ENCODE data around the gene SFI1. TPM values are rescaled to one million over a fixed set of nuclear protein-coding genes. Genes with fewer than 3 reads are reported as not detected.

The SFI1 gene
- total RNA-seq, 1 experiment from 2014 or later: 55.2 TPM

GRCh38 chr22:31540966-31541365, 44.6 kb downstream of the SFI1 start:
- no TSS peak for BruUV-seq (replicated peaks)
- no peak overlapping the region for H3K27ac Mint-ChIP-seq (ENCODE audit: unreplicated experiment)
- CTCF ChIA-PET: no interaction called here

GRCh38 chr22:31544481-31545480, 48.4 kb downstream of the SFI1 start:
- CTCF ChIA-PET: no interaction called here
- POLR2A ChIA-PET: no interaction called here
- no peak for DNase-seq
- H3K4me3 ChIP-seq (ENCODE audit: low read depth, low read length): no peak overlapping the region
- intact Hi-C loops (cut with micrococcal nuclease; ENCODE audit: unreplicated experiment): no loop called here
- H3K4me3 Mint-ChIP-seq (ENCODE audit: unreplicated experiment): no peak overlapping the region
- no peaks in the 10 kb centered on the region for H3K36me3 ChIP-seq (ENCODE audit: control insufficient read depth, insufficient read depth, low read length)
- H3K36me3 Mint-ChIP-seq (ENCODE audit: insufficient read depth, unreplicated experiment): peaks cover 11% of the 10 kb centered on the region
- BruUV-seq (replicated peaks): no TSS peak
- no peak overlapping the region for H3K27ac Mint-ChIP-seq (ENCODE audit: unreplicated experiment)
- H3K27me3 ChIP-seq (replicated peaks; ENCODE audit: control insufficient read depth, insufficient read depth, low read length): no peaks in the 10 kb centered on the region
- no peaks in the 10 kb centered on the region for H3K4me1 ChIP-seq
- no peaks in the 10 kb centered on the region for H3K4me1 Mint-ChIP-seq (ENCODE audit: low read depth, unreplicated experiment)
- TF ChIP-seq CTCF (IDR thresholded peaks at IDR 0.05; ENCODE audit: insufficient read depth in 1 of 2, low read depth in 1 of 2, low read length in 1 of 2, severe bottlenecking in 1 of 2, unreplicated experiment in 1 of 2): no peak
- no peaks in the 10 kb centered on the region for H3K9me3 ChIP-seq
- no peaks in the 10 kb centered on the region for H3K9me3 Mint-ChIP-seq (ENCODE audit: unreplicated experiment)
- H3K27me3 Mint-ChIP-seq (ENCODE audit: insufficient read depth, unreplicated experiment): no peaks in the 10 kb centered on the region

More at GRCh38 chr22:31540966-31541365, 44.6 kb downstream of the SFI1 start:
- Histone ChIP-seq H3K9me3 (no peaks in the 10 kb centered on the region), H3K4me1 (no peaks in the 10 kb centered on the region), H3K27me3 (replicated peaks; ENCODE audit: control insufficient read depth, insufficient read depth, low read length) (no peaks in the 10 kb centered on the region), H3K4me3 (ENCODE audit: low read depth, low read length) (no peak overlapping the region), H3K36me3 (ENCODE audit: control insufficient read depth, insufficient read depth, low read length) (no peaks in the 10 kb centered on the region)
- intact Hi-C loops (cut with micrococcal nuclease; ENCODE audit: unreplicated experiment): no loop called here
- no peak overlapping the region for H3K4me3 Mint-ChIP-seq (ENCODE audit: unreplicated experiment)
- no peaks in the 10 kb centered on the region for H3K4me1 Mint-ChIP-seq (ENCODE audit: low read depth, unreplicated experiment)
- no peaks in the 10 kb centered on the region for H3K9me3 Mint-ChIP-seq (ENCODE audit: unreplicated experiment)
- DNase-seq: no peak
- no peak for TF ChIP-seq CTCF (IDR thresholded peaks at IDR 0.05; ENCODE audit: insufficient read depth in 1 of 2, low read depth in 1 of 2, low read length in 1 of 2, severe bottlenecking in 1 of 2, unreplicated experiment in 1 of 2)
- no peaks in the 10 kb centered on the region for H3K36me3 Mint-ChIP-seq (ENCODE audit: insufficient read depth, unreplicated experiment)
- no peaks in the 10 kb centered on the region for H3K27me3 Mint-ChIP-seq (ENCODE audit: insufficient read depth, unreplicated experiment)
- POLR2A ChIA-PET: no interaction called here

- Histone ChIP-seq H3K9me3 (no peaks in the 10 kb centered on the region), H3K4me1 (no peaks in the 10 kb centered on the region), H3K4me3 (ENCODE audit: low read depth, low read length) (no peak overlapping the region), H3K36me3 (ENCODE audit: control insufficient read depth, insufficient read depth, low read length) (no peaks in the 10 kb centered on the region), H3K27me3 (replicated peaks; ENCODE audit: control insufficient read depth, insufficient read depth, low read length) (no peaks in the 10 kb centered on the region)
- ChIA-PET POLR2A (no interaction called here), CTCF (no interaction called here)
- TF ChIP-seq CTCF (IDR thresholded peaks at IDR 0.05; ENCODE audit: insufficient read depth in 1 of 2, low read depth in 1 of 2, low read length in 1 of 2, severe bottlenecking in 1 of 2, unreplicated experiment in 1 of 2): no peak
- H3K4me3 Mint-ChIP-seq (ENCODE audit: unreplicated experiment): no peak overlapping the region
- no peaks in the 10 kb centered on the region for H3K9me3 Mint-ChIP-seq (ENCODE audit: unreplicated experiment)
- intact Hi-C loops (cut with micrococcal nuclease; ENCODE audit: unreplicated experiment): no loop called here
- no TSS peak for BruUV-seq (replicated peaks)
- peaks cover 12% of the 10 kb centered on the region for H3K36me3 Mint-ChIP-seq (ENCODE audit: insufficient read depth, unreplicated experiment)
- H3K27me3 Mint-ChIP-seq (ENCODE audit: insufficient read depth, unreplicated experiment): no peaks in the 10 kb centered on the region
- no peak overlapping the region for H3K27ac Mint-ChIP-seq (ENCODE audit: unreplicated experiment)
- no peaks in the 10 kb centered on the region for H3K4me1 Mint-ChIP-seq (ENCODE audit: low read depth, unreplicated experiment)
- DNase-seq: no peak
Observed at GRCh38 chr22:31550871-31551370, 54.6 kb downstream of the SFI1 start.
